K562 (cell line): ENCODE measurements around the gene CREM. TPM values are rescaled to one million over a fixed set of nuclear protein-coding genes. Genes with fewer than 3 reads are reported as not detected.

Experiments used
- ATAC-seq: fragments of 200-7000 bp; cut with Tn5 transposase; 3 replicates; pipeline ENCODE4 v1.9.1; 2020; ENCODE audit warnings: moderate library complexity
- BruUV-seq: library from RNA; stranded (reverse); fragments of 400-500 nt; replicated peaks from 2 replicates; lab custom pipeline; 2021; lab: Mats Ljungman, UMichigan
- CTCF ChIA-PET: fragments of 300-600 bp; formaldehyde crosslinking; extraction: SDS; loops from one replicate; lab custom pipeline; 2021; ENCODE audit warnings: low intra/inter-chr PET ratio; lab: Yijun Ruan, JAX
- POLR2A ChIA-PET: fragments of 300-600, 350-650 bp; sonication (Branson Sonifier 250); formaldehyde crosslinking; extraction: SDS; loops from one replicate; lab custom pipeline; 2021; ENCODE audit warnings: antibody characterized with exemption, inconsistent platforms; lab: Yijun Ruan, JAX
- DNase-seq, 4 experiments: peaks; one replicate each; pipeline versions ENCODE4 v3.0.0 to v3.0.0-alpha.2; 2011 to 2018; ENCODE audit warnings: low spot score in 3 of 4, mixed read lengths in 3 of 4; ENCODE audit errors: extremely low read depth in 1 of 4
- FAIRE-seq: peaks from 2 replicates; lab custom pipeline; 2011; peaks lifted over from hg19 to GRCh38; lab: Jason Lieb, UNC
- H2AFZ ChIP-seq: 2 replicates; pipeline ENCODE4 v1.6.0; 2011; ENCODE audit warnings: low read depth, low read length, control low read depth, inconsistent platforms
- H3K27ac ChIP-seq: fragments of 200-600 bp; 3 replicates; pipeline ENCODE4 v1.8.0; 2011; ENCODE audit warnings: low read depth, mild to moderate bottlenecking, control low read depth, inconsistent platforms, low read length, moderate library complexity, mixed read lengths; ENCODE audit errors: extremely low read depth
- H3K27me3 ChIP-seq, 2 experiments: fragments of 300-600 bp in 1 of 2; 2 replicates in 1 of 2; 3 replicates in 1 of 2; pipeline versions ENCODE4 v1.6.0 to v1.8.0; 2011; ENCODE audit warnings: inconsistent platforms in 2 of 2, low read length in 2 of 2, mild to moderate bottlenecking in 1 of 2, mixed read lengths in 1 of 2, moderate library complexity in 1 of 2; ENCODE audit not compliant: control insufficient read depth in 2 of 2, insufficient read depth in 2 of 2
- H3K36me3 ChIP-seq: fragments of 300-600 bp; 3 replicates; pipeline ENCODE4 v1.8.0; 2011; ENCODE audit warnings: mild to moderate bottlenecking, low read length, inconsistent platforms; ENCODE audit not compliant: control insufficient read depth, insufficient read depth
- H3K4me1 ChIP-seq, 2 experiments: fragments of 200-600 bp in 1 of 2; replicated peaks in 1 of 2; 2 replicates in 1 of 2; 3 replicates in 1 of 2; pipeline versions ENCODE4 v1.5.1 to v1.8.0; 2011; ENCODE audit warnings: inconsistent platforms in 2 of 2, low read length in 2 of 2, mild to moderate bottlenecking in 1 of 2, mixed read lengths in 1 of 2, moderate library complexity in 1 of 2; ENCODE audit not compliant: control insufficient read depth in 2 of 2, insufficient read depth in 2 of 2
- H3K4me2 ChIP-seq: 2 replicates; pipeline ENCODE4 v1.6.1; 2011; ENCODE audit warnings: low read length, control low read depth, inconsistent platforms, mixed read lengths; ENCODE audit not compliant: insufficient read depth
- H3K4me3 ChIP-seq: fragments of 200-600 bp; sonication (generic), shearing (Covaris generic); 2 replicates; pipeline ENCODE4 v1.5.1; 2016; ENCODE audit warnings: control low read depth, inconsistent platforms
- H3K79me2 ChIP-seq: fragments of 200-600 bp; 3 replicates; pipeline ENCODE4 v1.8.0; 2011; ENCODE audit warnings: low read length, inconsistent platforms; ENCODE audit not compliant: control insufficient read depth, insufficient read depth
- H3K9ac ChIP-seq, 2 experiments: 2 replicates each; pipeline versions ENCODE4 v1.6.0 to v1.6.1; 2011; ENCODE audit warnings: low read depth in 2 of 2, low read length in 2 of 2, control low read depth in 1 of 2, inconsistent platforms in 1 of 2, mild to moderate bottlenecking in 1 of 2, mixed read lengths in 1 of 2; ENCODE audit not compliant: insufficient read depth in 1 of 2
- H3K9me1 ChIP-seq: one replicate; pipeline ENCODE4 v1.6.0; 2011; ENCODE audit warnings: inconsistent platforms, mild to moderate bottlenecking, low read length, moderate library complexity; ENCODE audit not compliant: control insufficient read depth, insufficient read depth
- H3K9me3 ChIP-seq: replicated peaks from 2 replicates; pipeline ENCODE4 v1.5.1; 2011; ENCODE audit warnings: low read depth, low read length, inconsistent platforms; ENCODE audit not compliant: control insufficient read depth, insufficient read depth
- H4K20me1 ChIP-seq: replicated peaks from 2 replicates; pipeline ENCODE4 v1.6.1; 2011; ENCODE audit warnings: low read length, inconsistent platforms, mixed read lengths; ENCODE audit not compliant: control insufficient read depth, insufficient read depth
- DACH1 ChIP-seq: fragments of 450-650 bp; IDR thresholded peaks from 2 replicates; pipeline ENCODE4 v1.6.1; 2018; ENCODE audit not compliant: partially characterized antibody
- DIDO1 ChIP-seq: fragments of 450-650 bp; IDR thresholded peaks from 2 replicates; pipeline ENCODE4 v1.6.1; 2016; ENCODE audit warnings: low read depth, missing biosample characterization, missing genetic modification characterization
- ESRRB ChIP-seq: fragments of 250-450 bp; sonication (Bioruptor Pico); IDR thresholded peaks from 2 replicates; pipeline ENCODE4 v1.5.0; 2020; ENCODE audit warnings: mild to moderate bottlenecking, moderate library complexity, borderline replicate concordance
- FOS ChIP-seq: IDR thresholded peaks from 3 replicates; pipeline ENCODE4 v1.6.1; 2011; ENCODE audit not compliant: insufficient read length; ENCODE audit errors: extremely low read depth
- LARP7 ChIP-seq: fragments of 450-650 bp; IDR thresholded peaks from 2 replicates; pipeline ENCODE4 v1.6.1; 2016
- MCM7 ChIP-seq, 2 experiments: fragments of 450-650 bp; IDR thresholded peaks; 2 replicates each; pipeline ENCODE4 v1.6.1; 2016 to 2018
- MTA1 ChIP-seq: fragments of 450-650 bp; IDR thresholded peaks from 2 replicates; pipeline ENCODE4 v1.6.1; 2017; ENCODE audit warnings: borderline replicate concordance
- PRMT5 ChIP-seq: sonication (generic); formaldehyde crosslinking; IDR thresholded peaks from 2 replicates; pipeline ENCODE4 v1.5.0; 2020; ENCODE audit warnings: missing genetic modification reagents
- RCOR1 ChIP-seq, 2 experiments: IDR thresholded peaks; 2 replicates each; pipeline ENCODE4 v1.6.1; 2012; ENCODE audit warnings: low read depth in 2 of 2, low read length in 2 of 2, borderline replicate concordance in 1 of 2, improper control_type of control experiment in 1 of 2
- TAL1 ChIP-seq: fragments of 450-650 bp; IDR thresholded peaks from 2 replicates; pipeline ENCODE4 v1.6.1; 2016; ENCODE audit warnings: mild to moderate bottlenecking
- XRCC5 ChIP-seq: fragments of 200-400 bp; formaldehyde crosslinking; IDR thresholded peaks from 2 replicates; pipeline ENCODE4 v1.6.1; 2017; ENCODE audit warnings: low read depth, mild to moderate bottlenecking, low read length
- ZNF174 ChIP-seq: fragments of 250-450 bp; sonication (Bioruptor Pico); IDR thresholded peaks from 2 replicates; pipeline ENCODE4 v1.4.0; 2020; ENCODE audit warnings: mild to moderate bottlenecking
- ZNF75A ChIP-seq: fragments of 450-650 bp; formaldehyde crosslinking; IDR thresholded peaks from 2 replicates; pipeline ENCODE4 v1.4.0; 2020; ENCODE audit warnings: mild to moderate bottlenecking
- WGBS: fragments of 100-300 bp; shearing (Covaris generic); methylation state at CpG from one replicate; pipeline ENCODE4 v1.1.6; 2016; ENCODE audit warnings: low coverage, mixed read lengths; ENCODE audit not compliant: insufficient coverage; ENCODE audit errors: missing lambda C conversion rate; 5-methylcytosine and 5-hydroxymethylcytosine counted together
- in situ Hi-C: fragments of 300-500 bp; cut with MboI; formaldehyde crosslinking; loops from 4 replicates; pipeline ENCODE4 v1.15.0; 2018; ENCODE audit warnings: inconsistent platforms, mixed read lengths
- intact Hi-C: fragments of 100-400 bp; cut with micrococcal nuclease; formaldehyde crosslinking; loops from 2 replicates; pipeline ENCODE4 v1.14.2; 2022
- polyA plus RNA-seq, 8 experiments: library from polyadenylated mRNA; depleted of rRNA in 4 of 8; stranded (reverse) in 5 of 8; unstranded in 3 of 8; fragments of >200 nt; fragmentation: Nextera tagmentation in 2 of 8; fragmentation: Illumina TruSeq in 1 of 8; extraction: Ambion mirVana in 2 of 8; extraction: Trizol in 1 of 8; gene quantifications; 2 replicates each; pipeline versions ENCODE4 v1.2.1 to v1.2.3, GENCODE V29; 2011 to 2014; ENCODE audit warnings: inconsistent platforms in 1 of 8, missing spikeins in 1 of 8
- total RNA-seq, 7 experiments: library from RNA; depleted of rRNA in 6 of 7; stranded (reverse); fragments of >200 nt in 6 of 7; fragmentation: Illumina TruSeq in 2 of 7; extraction: Trizol in 2 of 7; gene quantifications; 2 replicates each; pipeline versions ENCODE4 v1.2.1 to v1.2.3, GENCODE V29; 2011 to 2021; ENCODE audit warnings: low replicate concordance in 1 of 7
- TF ChIP-seq, protein P1 (sequence below): fragments of 250-450 bp; sonication (Bioruptor Pico); IDR thresholded peaks from 2 replicates; pipeline ENCODE4 v1.5.0; 2020; ENCODE audit warnings: mild to moderate bottlenecking

Gene CREM
- total and polyA plus RNA-seq, 9 of the 15 experiments (the other 6 are each of a cell fraction or from before 2014, with no cell fraction given): 39.1 to 70.2 (median 48.3) TPM

DNA sequence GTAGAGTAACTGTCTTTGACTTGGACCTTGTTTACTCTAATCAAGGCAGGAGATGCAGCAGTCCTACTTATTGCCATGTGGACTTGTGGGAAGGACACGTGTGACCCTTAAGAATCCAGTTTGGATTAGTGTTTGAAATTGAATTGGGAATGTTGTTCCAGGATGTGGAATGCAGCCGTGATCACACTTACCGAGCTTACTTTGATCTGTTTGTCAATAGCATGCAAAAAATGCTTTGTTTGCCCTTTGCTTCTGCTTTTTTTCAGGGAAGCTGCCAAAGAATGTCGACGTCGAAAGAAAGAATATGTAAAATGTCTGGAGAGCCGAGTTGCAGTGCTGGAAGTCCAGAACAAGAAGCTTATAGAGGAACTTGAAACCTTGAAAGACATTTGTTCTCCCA is 84.7 kb downstream of the CREM start:
- 66% methylated on average over 7 of the region's 7 CpGs for WGBS
- H3K4me2 ChIP-seq: no peak overlapping the region
- in situ Hi-C loops: loop anchor here (5.0 kb wide), 2 partner anchors 209 to 544 kb away; no protein-coding TSS in a partner anchor
- no peaks in the 10 kb centered on the region for H3K9me3 ChIP-seq
- no peak for FAIRE-seq
- H3K27ac ChIP-seq: no peak overlapping the region
- DNase-seq: no peak
- no peaks in the 10 kb centered on the region for H3K27me3 ChIP-seq
- H3K4me1 ChIP-seq: peaks cover 0 to 4% of the 10 kb centered on the region in 2 experiments; a peak in 2 of 5 replicates
- ATAC-seq: no peak
- H3K9me1 ChIP-seq: no peaks in the 10 kb centered on the region
- no peak overlapping the region for H3K9ac ChIP-seq
- no peaks in the 10 kb centered on the region for H3K79me2 ChIP-seq
- intact Hi-C loops: no loop called here
- H4K20me1 ChIP-seq: no peaks in the 10 kb centered on the region
- H2AFZ ChIP-seq: no peak overlapping the region
- ChIA-PET CTCF (no interaction called here), POLR2A (interaction anchor here (1.3 kb wide), 1 partner anchor 16 kb away, joined by 4 read pairs; no protein-coding TSS in a partner anchor)
- H3K4me3 ChIP-seq: no peak overlapping the region
- H3K36me3 ChIP-seq: peaks cover 6% of the 10 kb centered on the region; the same call in 1 of the 3 replicates
- BruUV-seq: TSS peak; percentile 32
- TF ChIP-seq, protein P1, sequence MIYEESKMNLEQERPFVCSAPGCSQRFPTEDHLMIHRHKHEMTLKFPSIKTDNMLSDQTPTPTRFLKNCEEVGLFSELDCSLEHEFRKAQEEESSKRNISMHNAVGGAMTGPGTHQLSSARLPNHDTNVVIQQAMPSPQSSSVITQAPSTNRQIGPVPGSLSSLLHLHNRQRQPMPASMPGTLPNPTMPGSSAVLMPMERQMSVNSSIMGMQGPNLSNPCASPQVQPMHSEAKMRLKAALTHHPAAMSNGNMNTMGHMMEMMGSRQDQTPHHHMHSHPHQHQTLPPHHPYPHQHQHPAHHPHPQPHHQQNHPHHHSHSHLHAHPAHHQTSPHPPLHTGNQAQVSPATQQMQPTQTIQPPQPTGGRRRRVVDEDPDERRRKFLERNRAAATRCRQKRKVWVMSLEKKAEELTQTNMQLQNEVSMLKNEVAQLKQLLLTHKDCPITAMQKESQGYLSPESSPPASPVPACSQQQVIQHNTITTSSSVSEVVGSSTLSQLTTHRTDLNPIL (CRISPR knock-in tag): no peak
- TF ChIP-seq FOS (no peak), RCOR1 (IDR thresholded peaks at IDR 0.05; ENCODE audit: borderline replicate concordance in 1 of 2, low read depth in 2 of 2, low read length in 2 of 2) (no peak), MCM7 (IDR thresholded peaks at IDR 0.05) (no peak), TAL1 (no peak), DIDO1 (no peak), DACH1 (no peak), ZNF75A (CRISPR knock-in tag) (no peak), LARP7 (no peak), ZNF174 (CRISPR knock-in tag) (no peak), ESRRB (CRISPR knock-in tag) (no peak), XRCC5 (no peak), MTA1 (no peak), PRMT5 (CRISPR knock-in tag) (no peak)
